B cell (primary cell): ENCODE data around the gene PRKN.

ENCODE experiments used
- EZH2 ChIP-seq: IDR thresholded peaks from 2 replicates; pipeline ENCODE4 v1.6.1; 2012; ENCODE audit warnings: borderline replicate concordance, low read depth, mild to moderate bottlenecking, moderate library complexity, low read length; ENCODE audit not compliant: insufficient read depth, poor library complexity, severe bottlenecking
- TF ChIP-seq, protein P1 (sequence below): fragments of 200-600 bp; IDR thresholded peaks from one replicate; pipeline ENCODE4 v1.8.0; 2022; ENCODE audit warnings: antibody characterized with exemption, mild to moderate bottlenecking

DNA sequence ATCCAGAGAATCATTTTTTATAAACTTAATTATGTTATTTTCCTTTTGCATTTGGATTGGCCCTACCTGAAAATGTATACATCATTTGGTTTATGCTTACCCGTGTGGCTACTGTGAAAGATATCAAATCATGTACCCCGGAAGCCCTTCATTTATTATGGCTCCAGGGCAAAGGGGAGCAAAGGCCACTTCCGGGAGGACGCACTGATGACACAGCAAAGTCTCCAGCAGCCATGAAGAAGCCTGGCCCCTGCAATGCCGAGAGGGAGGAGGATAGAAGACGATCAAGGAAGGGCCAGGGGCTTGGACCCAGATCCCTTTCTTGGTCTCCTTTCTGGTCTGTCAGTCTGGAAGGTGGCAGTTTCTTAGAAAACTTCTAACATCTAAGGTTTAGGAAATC lies 1073.4 kb downstream of the PRKN start:
- TF ChIP-seq, protein P1, sequence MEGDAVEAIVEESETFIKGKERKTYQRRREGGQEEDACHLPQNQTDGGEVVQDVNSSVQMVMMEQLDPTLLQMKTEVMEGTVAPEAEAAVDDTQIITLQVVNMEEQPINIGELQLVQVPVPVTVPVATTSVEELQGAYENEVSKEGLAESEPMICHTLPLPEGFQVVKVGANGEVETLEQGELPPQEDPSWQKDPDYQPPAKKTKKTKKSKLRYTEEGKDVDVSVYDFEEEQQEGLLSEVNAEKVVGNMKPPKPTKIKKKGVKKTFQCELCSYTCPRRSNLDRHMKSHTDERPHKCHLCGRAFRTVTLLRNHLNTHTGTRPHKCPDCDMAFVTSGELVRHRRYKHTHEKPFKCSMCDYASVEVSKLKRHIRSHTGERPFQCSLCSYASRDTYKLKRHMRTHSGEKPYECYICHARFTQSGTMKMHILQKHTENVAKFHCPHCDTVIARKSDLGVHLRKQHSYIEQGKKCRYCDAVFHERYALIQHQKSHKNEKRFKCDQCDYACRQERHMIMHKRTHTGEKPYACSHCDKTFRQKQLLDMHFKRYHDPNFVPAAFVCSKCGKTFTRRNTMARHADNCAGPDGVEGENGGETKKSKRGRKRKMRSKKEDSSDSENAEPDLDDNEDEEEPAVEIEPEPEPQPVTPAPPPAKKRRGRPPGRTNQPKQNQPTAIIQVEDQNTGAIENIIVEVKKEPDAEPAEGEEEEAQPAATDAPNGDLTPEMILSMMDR, result no peak
- no peak for TF ChIP-seq EZH2
